ENCODE data around the gene FAM187B. TPM values are rescaled to one million over a fixed set of nuclear protein-coding genes. Genes with fewer than 3 reads are reported as not detected.

The FAM187B gene
- total RNA-seq, result not detected in 3 replicates

DNA sequence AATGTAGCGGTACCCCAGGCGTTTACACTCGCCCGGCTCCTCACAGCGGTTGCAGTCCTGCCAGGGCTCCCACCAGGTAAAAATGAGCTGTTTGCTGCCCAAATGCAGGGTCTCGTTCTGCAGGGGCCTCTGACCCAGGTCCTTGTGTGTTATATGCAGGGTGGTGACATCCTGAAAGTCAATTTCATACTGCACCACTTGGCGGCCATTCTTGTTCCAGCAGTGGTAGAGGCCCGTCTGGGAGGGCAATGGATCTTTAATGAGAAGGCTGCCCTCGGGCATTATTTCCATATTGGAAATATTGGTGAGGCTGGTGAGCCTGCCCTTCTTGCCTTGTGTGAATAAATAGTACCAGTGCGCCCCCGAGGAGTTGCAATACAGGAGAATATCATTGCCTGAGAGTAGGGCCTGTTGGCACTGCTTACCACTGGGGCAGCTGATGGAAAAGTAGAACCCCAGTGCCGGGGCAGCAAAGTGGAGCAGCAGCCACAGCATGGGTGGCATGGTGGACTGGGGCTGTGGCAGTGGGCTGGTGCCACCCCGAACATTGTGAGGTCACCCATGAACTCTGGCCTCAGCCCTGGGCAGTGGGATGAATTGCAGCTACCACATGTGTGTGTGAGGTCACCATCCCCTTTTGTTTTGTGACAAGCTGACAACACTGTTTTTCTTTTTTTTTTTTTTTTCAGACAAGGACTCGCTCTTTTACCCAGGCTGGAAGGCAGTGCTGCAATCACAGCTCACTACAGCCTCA is at the start of gene FAM187B:
FAM187B (minus strand) TSS at position 563 of the 754 bp plus-strand sequence; CDS start at position 504, 59 bp downstream.
- Mint-ChIP-seq H3K4me3 (no peak within 1 kb of the TSS), H3K27me3 (ENCODE audit: low read depth) (no peaks in the 10 kb centered on the region), H3K36me3 (no peaks in the 10 kb centered on the region), H3K9me3 (no peaks in the 10 kb centered on the region), H3K4me1 (no peaks in the 10 kb centered on the region), H3K27ac (no peak within 1 kb of the TSS)
- DNase-seq (ENCODE audit: low spot score in 2 of 2, unreplicated experiment in 2 of 2), result no peak
- TF ChIP-seq, protein P1, sequence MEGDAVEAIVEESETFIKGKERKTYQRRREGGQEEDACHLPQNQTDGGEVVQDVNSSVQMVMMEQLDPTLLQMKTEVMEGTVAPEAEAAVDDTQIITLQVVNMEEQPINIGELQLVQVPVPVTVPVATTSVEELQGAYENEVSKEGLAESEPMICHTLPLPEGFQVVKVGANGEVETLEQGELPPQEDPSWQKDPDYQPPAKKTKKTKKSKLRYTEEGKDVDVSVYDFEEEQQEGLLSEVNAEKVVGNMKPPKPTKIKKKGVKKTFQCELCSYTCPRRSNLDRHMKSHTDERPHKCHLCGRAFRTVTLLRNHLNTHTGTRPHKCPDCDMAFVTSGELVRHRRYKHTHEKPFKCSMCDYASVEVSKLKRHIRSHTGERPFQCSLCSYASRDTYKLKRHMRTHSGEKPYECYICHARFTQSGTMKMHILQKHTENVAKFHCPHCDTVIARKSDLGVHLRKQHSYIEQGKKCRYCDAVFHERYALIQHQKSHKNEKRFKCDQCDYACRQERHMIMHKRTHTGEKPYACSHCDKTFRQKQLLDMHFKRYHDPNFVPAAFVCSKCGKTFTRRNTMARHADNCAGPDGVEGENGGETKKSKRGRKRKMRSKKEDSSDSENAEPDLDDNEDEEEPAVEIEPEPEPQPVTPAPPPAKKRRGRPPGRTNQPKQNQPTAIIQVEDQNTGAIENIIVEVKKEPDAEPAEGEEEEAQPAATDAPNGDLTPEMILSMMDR (IDR thresholded peaks at IDR 0.05; ENCODE audit: unreplicated experiment), result no peak

DNA sequence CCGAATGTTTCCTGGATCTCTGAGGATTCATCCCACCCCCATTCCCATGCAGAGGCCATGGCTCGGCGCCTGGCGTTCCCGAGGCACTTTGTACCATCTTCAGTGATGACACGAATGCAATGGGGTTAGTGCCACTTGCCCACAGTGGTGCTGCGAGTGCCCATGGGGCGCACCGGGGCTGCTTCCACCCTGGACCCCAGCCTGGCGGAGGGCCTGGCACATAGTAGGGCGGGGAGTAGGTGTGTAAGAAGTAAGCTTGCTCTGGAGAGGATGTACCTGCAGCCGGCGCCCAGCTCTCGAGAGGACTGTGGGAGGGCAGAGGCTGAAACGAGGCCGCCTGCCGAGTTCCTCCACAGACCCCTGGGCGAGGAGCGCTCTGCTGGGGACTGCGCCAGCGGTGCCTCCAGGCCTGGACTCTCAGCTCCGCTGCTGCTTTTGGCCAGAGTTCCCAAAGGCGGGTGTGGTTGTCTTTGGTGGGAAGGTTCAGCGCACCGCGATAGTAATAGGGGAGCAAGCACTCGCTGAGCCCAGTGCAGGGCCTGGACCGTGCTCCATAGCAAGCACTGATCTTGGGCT is 48.3 kb upstream of the FAM187B start:
- no peak overlapping the region for H3K27ac Mint-ChIP-seq

GRCh38 chr19:35274323-35274722 is 45.8 kb upstream of the FAM187B start:
- no peak overlapping the region for H3K27ac Mint-ChIP-seq
- H3K9me3 Mint-ChIP-seq, result no peaks in the 10 kb centered on the region
- H3K4me1 Mint-ChIP-seq, result peaks cover 4% of the 10 kb centered on the region
- no peaks in the 10 kb centered on the region for H3K27me3 Mint-ChIP-seq (ENCODE audit: low read depth)
- TF ChIP-seq, protein P1 (IDR thresholded peaks at IDR 0.05; ENCODE audit: unreplicated experiment), result no peak
- DNase-seq (ENCODE audit: low spot score in 2 of 2, unreplicated experiment in 2 of 2), result no peak
- H3K4me3 Mint-ChIP-seq, result no peak overlapping the region
- peaks cover 34% of the 10 kb centered on the region for H3K36me3 Mint-ChIP-seq

More for the DNA sequence above, 48.3 kb upstream of the FAM187B start:
- no peak for DNase-seq (ENCODE audit: low spot score in 2 of 2, unreplicated experiment in 2 of 2)
- Mint-ChIP-seq H3K9me3 (no peaks in the 10 kb centered on the region), H3K36me3 (peaks cover 26% of the 10 kb centered on the region), H3K27me3 (ENCODE audit: low read depth) (no peaks in the 10 kb centered on the region), H3K4me3 (no peak overlapping the region), H3K4me1 (no peaks in the 10 kb centered on the region)
- TF ChIP-seq, protein P1 (IDR thresholded peaks at IDR 0.05; ENCODE audit: unreplicated experiment), result no peak

DNA sequence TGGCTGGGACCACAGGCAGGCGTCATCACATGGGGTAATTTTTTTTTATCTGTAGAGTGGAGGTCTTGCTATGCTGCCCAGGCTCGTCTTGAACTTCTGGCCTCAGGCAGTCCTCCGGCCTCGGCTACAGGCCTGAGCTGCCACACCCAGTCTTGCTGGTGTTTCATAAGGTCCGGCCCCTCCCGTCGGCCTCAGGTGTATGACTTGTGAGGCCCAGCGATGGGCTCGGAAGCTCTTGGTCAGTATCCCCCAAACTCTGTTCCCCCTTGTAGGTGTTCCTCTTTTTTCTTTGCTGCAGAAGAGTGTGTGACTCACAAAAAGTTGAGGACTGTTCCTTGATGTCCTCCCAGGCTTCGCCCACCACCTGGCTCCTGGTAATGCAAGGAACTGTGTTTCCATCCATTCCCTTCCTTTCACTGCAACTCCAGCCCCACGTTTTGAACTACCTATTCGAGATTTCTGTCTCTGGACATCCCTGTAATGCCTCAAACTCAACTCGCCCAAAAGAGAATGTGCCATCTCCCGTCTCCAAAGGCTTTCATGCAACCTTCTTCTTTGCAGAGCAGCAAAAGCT is 45.2 kb upstream of the FAM187B start:
- Mint-ChIP-seq H3K36me3 (peaks cover 34% of the 10 kb centered on the region), H3K27ac (no peak overlapping the region), H3K9me3 (no peaks in the 10 kb centered on the region), H3K27me3 (ENCODE audit: low read depth) (no peaks in the 10 kb centered on the region), H3K4me3 (no peak overlapping the region), H3K4me1 (peaks cover 4% of the 10 kb centered on the region)
- no peak for DNase-seq (ENCODE audit: low spot score in 2 of 2, unreplicated experiment in 2 of 2)
- TF ChIP-seq, protein P1 (IDR thresholded peaks at IDR 0.05; ENCODE audit: unreplicated experiment), result no peak

DNA sequence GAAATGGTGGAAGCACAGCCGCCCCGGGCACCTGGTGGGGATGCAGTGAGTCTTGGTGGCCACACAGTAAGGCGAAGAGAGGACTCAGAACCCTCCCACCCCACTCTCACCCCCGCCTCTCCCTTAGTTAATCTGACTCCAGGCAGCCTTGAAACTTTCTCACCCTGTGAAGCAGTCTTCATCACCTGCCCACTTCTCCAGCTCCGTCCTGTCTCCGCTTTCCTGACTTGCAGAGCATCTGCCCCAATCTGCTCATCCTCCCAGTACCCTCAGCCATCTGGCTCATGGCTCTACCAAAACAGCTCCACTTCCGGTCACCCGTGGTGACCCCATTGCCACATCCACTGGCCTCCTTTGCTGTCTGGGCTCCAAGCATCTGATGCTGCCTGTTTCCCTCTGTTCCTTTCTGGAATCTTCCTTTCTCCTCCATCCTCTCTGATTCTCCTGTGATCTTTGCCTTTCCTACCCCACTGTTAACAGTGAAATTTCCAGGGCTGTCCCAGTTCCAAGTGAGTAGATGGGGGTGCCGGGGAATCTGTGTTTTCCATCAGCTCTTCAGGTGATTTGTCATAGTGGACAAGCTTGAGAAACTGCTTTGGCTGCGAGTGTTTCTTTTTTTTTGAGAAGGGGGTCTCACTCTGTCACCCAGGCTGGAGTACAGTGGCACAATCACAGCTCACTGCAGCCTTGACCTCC is 44.6 kb upstream of the FAM187B start:
- H3K9me3 Mint-ChIP-seq, result no peaks in the 10 kb centered on the region

More for the DNA sequence above, 44.6 kb upstream of the FAM187B start:
- Mint-ChIP-seq H3K4me1 (peaks cover 4% of the 10 kb centered on the region), H3K4me3 (no peak overlapping the region), H3K27me3 (ENCODE audit: low read depth) (no peaks in the 10 kb centered on the region), H3K27ac (no peak overlapping the region), H3K36me3 (peaks cover 34% of the 10 kb centered on the region)
- no peak for DNase-seq (ENCODE audit: low spot score in 2 of 2, unreplicated experiment in 2 of 2)
- TF ChIP-seq, protein P1 (IDR thresholded peaks at IDR 0.05; ENCODE audit: unreplicated experiment), result no peak
